WTC11 (cell line): Measurements from ENCODE around the gene KAT6B. TPM values are rescaled to one million over a fixed set of nuclear protein-coding genes. Genes with fewer than 3 reads are reported as not detected.
A peak's percentile ranks its signal among the peaks of the same experiment; 100 is the strongest.

Experiments used
- ATAC-seq: fragments of 200-7000 bp; cut with Tn5 transposase; 2 replicates; pipeline ENCODE4 v1.10.0; 2021; ENCODE audit warnings: mild to moderate bottlenecking, moderate library complexity
- CTCF ChIA-PET: fragments of 300-600 bp; sonication (Branson Sonifier 250); formaldehyde crosslinking; loops from one replicate; lab custom pipeline; 2021; ENCODE audit warnings: antibody characterized with exemption; lab: Charles Lee
- POLR2A ChIA-PET: fragments of 350-600 bp; sonication (Branson Sonifier 250); formaldehyde crosslinking; loops from one replicate; lab custom pipeline; 2021; ENCODE audit warnings: antibody characterized with exemption; lab: Charles Lee
- DNase-seq: peaks from one replicate; pipeline ENCODE4 v3.0.0; 2021; ENCODE audit warnings: low spot score
- H3K27ac Mint-ChIP-seq: 2 replicates; pipeline ENCODE4 v1.8.0; 2021; ENCODE audit warnings: mixed read lengths
- H3K27me3 Mint-ChIP-seq: 2 replicates; pipeline ENCODE4 v1.8.0; 2021; ENCODE audit warnings: low read depth, mild to moderate bottlenecking, moderate library complexity, mixed read lengths
- H3K36me3 Mint-ChIP-seq: 2 replicates; pipeline ENCODE4 v1.8.0; 2021; ENCODE audit warnings: mixed read lengths
- H3K4me1 Mint-ChIP-seq: 2 replicates; pipeline ENCODE4 v1.8.0; 2022; ENCODE audit warnings: mixed read lengths
- H3K4me3 Mint-ChIP-seq: 2 replicates; pipeline ENCODE4 v1.8.0; 2021; ENCODE audit warnings: mild to moderate bottlenecking, moderate library complexity, mixed read lengths
- H3K9me3 Mint-ChIP-seq: 2 replicates; pipeline ENCODE4 v1.8.0; 2021; ENCODE audit warnings: mixed read lengths
- ATF1 ChIP-seq: sonication (generic); formaldehyde crosslinking; IDR thresholded peaks from 2 replicates; pipeline ENCODE4 v1.8.1; 2023; ENCODE audit warnings: mild to moderate bottlenecking, moderate library complexity, missing genetic modification reagents
- CBFB ChIP-seq: sonication (generic); formaldehyde crosslinking; IDR thresholded peaks from 2 replicates; pipeline ENCODE4 v1.8.1; 2022; ENCODE audit warnings: mild to moderate bottlenecking, low read depth, missing genetic modification reagents
- E2F5 ChIP-seq: sonication (generic); formaldehyde crosslinking; IDR thresholded peaks from 2 replicates; pipeline ENCODE4 v1.8.1; 2022; ENCODE audit warnings: mild to moderate bottlenecking, moderate library complexity, missing genetic modification reagents
- EMX1 ChIP-seq: fragments of 250-450 bp; sonication (Bioruptor Pico); IDR thresholded peaks from 2 replicates; pipeline ENCODE4 v1.8.0; 2021; ENCODE audit warnings: mild to moderate bottlenecking
- FOXK1 ChIP-seq: sonication (generic); formaldehyde crosslinking; IDR thresholded peaks from 2 replicates; pipeline ENCODE4 v1.8.0; 2022; ENCODE audit warnings: mild to moderate bottlenecking, moderate library complexity, missing genetic modification reagents
- HMGA2 ChIP-seq: fragments of 250-450 bp; sonication (Bioruptor Pico); IDR thresholded peaks from 2 replicates; pipeline ENCODE4 v1.4.0; 2021; ENCODE audit warnings: mild to moderate bottlenecking, moderate library complexity
- MXD4 ChIP-seq: fragments of 250-450 bp; sonication (Bioruptor Pico); IDR thresholded peaks from 2 replicates; pipeline ENCODE4 v1.8.0; 2021; ENCODE audit warnings: mild to moderate bottlenecking, moderate library complexity, borderline replicate concordance
- SMAD3 ChIP-seq: sonication (generic); formaldehyde crosslinking; IDR thresholded peaks from 2 replicates; pipeline ENCODE4 v1.8.0; 2022; ENCODE audit warnings: missing genetic modification reagents, mild to moderate bottlenecking, borderline replicate concordance
- SMAD4 ChIP-seq: sonication (generic); formaldehyde crosslinking; IDR thresholded peaks from 2 replicates; pipeline ENCODE4 v1.8.0; 2022; ENCODE audit warnings: mild to moderate bottlenecking, missing genetic modification reagents
- USF2 ChIP-seq: sonication (generic); formaldehyde crosslinking; IDR thresholded peaks from 2 replicates; pipeline ENCODE4 v1.8.1; 2023; ENCODE audit warnings: mild to moderate bottlenecking, missing genetic modification reagents, moderate library complexity
- ZNF121 ChIP-seq: sonication (generic); formaldehyde crosslinking; IDR thresholded peaks from 2 replicates; pipeline ENCODE4 v1.8.0; 2023; ENCODE audit warnings: missing genetic modification reagents
- ZNF317 ChIP-seq: sonication (generic); formaldehyde crosslinking; IDR thresholded peaks from 2 replicates; pipeline ENCODE4 v1.8.1; 2023; ENCODE audit warnings: low read depth, mild to moderate bottlenecking, moderate library complexity, missing genetic modification reagents, borderline replicate concordance
- ZNF425 ChIP-seq: fragments of 250-450 bp; sonication (Bioruptor Pico); conservative IDR thresholded peaks from 2 replicates; pipeline ENCODE4 v1.9.0; 2021; ENCODE audit warnings: mild to moderate bottlenecking
- ZNF512 ChIP-seq: sonication (generic); formaldehyde crosslinking; IDR thresholded peaks from 2 replicates; pipeline ENCODE4 v1.8.1; 2022; ENCODE audit warnings: missing genetic modification reagents, borderline replicate concordance
- ZSCAN18 ChIP-seq: fragments of 250-450 bp; sonication (Bioruptor Pico); IDR thresholded peaks from 2 replicates; pipeline ENCODE4 v2.1.2; 2022; ENCODE audit warnings: mild to moderate bottlenecking, moderate library complexity
- total RNA-seq: library from RNA; stranded (reverse); gene quantifications from 3 replicates; pipeline ENCODE4 v1.2.3, GENCODE V29; 2021

Gene KAT6B
- total RNA-seq, 1 experiment from 2014 or later, result 18.5 TPM

GRCh38 chr10:74883428-74883827 lies 57.0 kb downstream of the KAT6B start:
- TF ChIP-seq EMX1 (CRISPR knock-in tag) (no peak), CBFB (CRISPR knock-in tag) (no peak), ATF1 (CRISPR knock-in tag) (no peak), E2F5 (CRISPR knock-in tag) (no peak), HMGA2 (no peak), SMAD4 (no peak), MXD4 (no peak), ZNF317 (no peak), SMAD3 (CRISPR knock-in tag) (no peak), ZNF425 (no peak), ZSCAN18 (CRISPR knock-in tag) (no peak), ZNF512 (no peak), USF2 (no peak)
- Mint-ChIP-seq H3K27me3 (no peaks in the 10 kb centered on the region), H3K4me3 (no peak overlapping the region), H3K9me3 (no peaks in the 10 kb centered on the region), H3K27ac (no peak overlapping the region), H3K36me3 (no peaks in the 10 kb centered on the region), H3K4me1 (no peaks in the 10 kb centered on the region)
- DNase-seq (no peak), ATAC-seq (no peak)
- ChIA-PET POLR2A (no interaction called here), CTCF (no interaction called here)

- Mint-ChIP-seq H3K4me1 (peaks cover 3% of the 10 kb centered on the region; the same call in 1 of the 2 replicates), H3K27me3 (no peaks in the 10 kb centered on the region), H3K36me3 (no peaks in the 10 kb centered on the region), H3K27ac (no peak overlapping the region), H3K4me3 (no peak overlapping the region)
- POLR2A ChIA-PET, result no interaction called here
- DNase-seq (no peak), ATAC-seq (no peak)
- CTCF ChIA-PET, result interaction anchor here (0.8 kb wide), 1 partner anchor 62 kb away, joined by 3 read pairs; the partner anchor contains the start of gene KAT6B
- TF ChIP-seq ZNF121 (CRISPR knock-in tag), result peak; percentile 82
- TF ChIP-seq FOXK1 (CRISPR knock-in tag), result no peak
- TF ChIP-seq, all 79 proteins: peak for 1
- H3K9me3 Mint-ChIP-seq, result no peaks in the 10 kb centered on the region
Measured at GRCh38 chr10:74887614-74888284, 61.3 kb downstream of the KAT6B start.
